Motor neuron (in vitro differentiated cells): ENCODE data around the gene UACA. TPM values are rescaled to one million over a fixed set of nuclear protein-coding genes. Genes with fewer than 3 reads are reported as not detected.

Experiments used
- ATAC-seq, 8 experiments: fragments of 200-7000 bp; cut with Tn5 transposase; replicated peaks in 6 of 8; 2 replicates each; pipeline ENCODE4 v1.8.0; 2021; ENCODE audit warnings: mild to moderate bottlenecking in 8 of 8, moderate library complexity in 8 of 8
- H3K27ac ChIP-seq, 2 donors: fragments of 250-450 bp; sonication (Bioruptor Pico); 2 replicates each; pipeline ENCODE4 v1.9.0; 2021; ENCODE audit warnings: antibody characterized with exemption in 2 of 2, mild to moderate bottlenecking in 2 of 2, moderate library complexity in 1 of 2
- H3K4me1 ChIP-seq, 2 donors: fragments of 250-450 bp; sonication (Bioruptor Pico); replicated peaks in 1 of 2; 2 replicates each; pipeline ENCODE4 v1.6.1; 2021; ENCODE audit warnings: antibody characterized with exemption in 2 of 2, mild to moderate bottlenecking in 2 of 2, moderate library complexity in 1 of 2
- H3K4me3 ChIP-seq, 5 donors: fragments of 250-450 bp; sonication (Bioruptor Pico); 2 replicates each; pipeline ENCODE4 v1.9.0; 2021; ENCODE audit warnings: antibody characterized with exemption in 5 of 5, mild to moderate bottlenecking in 5 of 5, moderate library complexity in 4 of 5
- WGBS, 10 experiments: fragments of 450-650 bp; shearing (Covaris generic); methylation state at CpG; one replicate each; pipeline ENCODE4 v1.0.0; 2022; 5-methylcytosine and 5-hydroxymethylcytosine counted together
- in situ Hi-C, 9 experiments: fragments of 400-800 bp; cut with MboI; loops; one replicate each; pipeline ENCODE4 v1.15.0; 2021; ENCODE audit warnings: low sequenced_read_pairs in 9 of 9, low pct_unique_long_range_greater_than_20kb in 2 of 9; ENCODE audit not compliant: unreplicated experiment in 9 of 9
- total RNA-seq, 8 experiments: library from RNA; unstranded; fragments of 300-600 nt; gene quantifications; 2 replicates each; pipeline versions ENCODE4 v1.2.3 to v1.2.4, GENCODE V29; 2022

Gene UACA
- total RNA-seq, 8 experiments from 2014 or later: 4.0 to 93.6 (median 15.6) TPM

DNA sequence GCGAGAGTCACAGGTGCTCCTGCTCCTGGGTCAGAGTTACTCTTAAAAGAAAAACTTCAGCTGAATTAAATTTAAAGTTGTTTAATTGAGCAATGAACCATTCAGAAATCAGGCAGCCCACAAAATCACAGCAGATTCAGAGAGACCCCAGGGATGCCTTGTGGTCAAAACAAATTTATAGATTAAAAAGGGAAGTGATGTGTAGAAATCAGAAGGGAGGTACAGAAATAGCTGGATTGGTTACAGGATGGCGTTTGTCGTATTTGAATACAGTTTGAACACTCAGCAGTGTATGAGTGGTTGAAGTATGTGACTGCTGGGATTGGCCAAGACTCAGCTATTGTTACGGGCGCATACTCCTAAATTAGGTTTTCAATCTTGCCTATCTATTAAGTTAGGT is 58.6 kb downstream of the UACA start:
- H3K4me3 ChIP-seq: no peak overlapping the region
- ATAC-seq: no peak

DNA sequence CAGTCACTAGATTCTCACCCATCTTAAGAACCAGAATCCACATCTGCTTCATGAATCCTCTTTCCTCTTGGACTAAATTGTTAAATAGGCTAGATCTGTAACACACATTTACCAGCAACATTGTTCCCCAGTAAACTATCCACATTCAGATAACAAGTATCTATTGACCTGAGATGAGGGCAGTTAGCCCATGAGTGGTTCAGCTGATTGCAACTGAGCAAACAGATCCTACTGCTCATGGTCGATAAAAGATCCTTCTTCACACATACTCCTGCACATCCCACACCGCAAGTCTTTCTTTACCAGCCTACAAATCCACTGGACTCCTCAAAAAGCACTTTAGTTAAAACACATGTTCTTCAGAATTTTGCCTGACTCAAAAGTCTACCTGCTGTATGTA is 59.2 kb downstream of the UACA start:
- 80 to 100% (median 100%) methylated on average over 1 to 2 of the region's 2 CpGs; no CpG with 5 or more reads in 2 of the 10 experiments for WGBS, 10 experiments
- in situ Hi-C loops: no loop called here
- Histone ChIP-seq H3K4me1 (peaks cover 6% of the 10 kb centered on the region in 2 donors), H3K27ac (no peak overlapping the region), H3K4me3 (no peak overlapping the region)
- ATAC-seq: no peak

More for the DNA sequence above, 58.6 kb downstream of the UACA start:
- Histone ChIP-seq H3K4me1 (peaks cover 6% of the 10 kb centered on the region in 2 donors), H3K27ac (no peak overlapping the region)
- WGBS, 10 experiments: 94 to 100% (median 97%) methylated on average over 3 to 5 of the region's 5 CpGs; no CpG with 5 or more reads in 1 of the 10 experiments
- in situ Hi-C loops: no loop called here

DNA sequence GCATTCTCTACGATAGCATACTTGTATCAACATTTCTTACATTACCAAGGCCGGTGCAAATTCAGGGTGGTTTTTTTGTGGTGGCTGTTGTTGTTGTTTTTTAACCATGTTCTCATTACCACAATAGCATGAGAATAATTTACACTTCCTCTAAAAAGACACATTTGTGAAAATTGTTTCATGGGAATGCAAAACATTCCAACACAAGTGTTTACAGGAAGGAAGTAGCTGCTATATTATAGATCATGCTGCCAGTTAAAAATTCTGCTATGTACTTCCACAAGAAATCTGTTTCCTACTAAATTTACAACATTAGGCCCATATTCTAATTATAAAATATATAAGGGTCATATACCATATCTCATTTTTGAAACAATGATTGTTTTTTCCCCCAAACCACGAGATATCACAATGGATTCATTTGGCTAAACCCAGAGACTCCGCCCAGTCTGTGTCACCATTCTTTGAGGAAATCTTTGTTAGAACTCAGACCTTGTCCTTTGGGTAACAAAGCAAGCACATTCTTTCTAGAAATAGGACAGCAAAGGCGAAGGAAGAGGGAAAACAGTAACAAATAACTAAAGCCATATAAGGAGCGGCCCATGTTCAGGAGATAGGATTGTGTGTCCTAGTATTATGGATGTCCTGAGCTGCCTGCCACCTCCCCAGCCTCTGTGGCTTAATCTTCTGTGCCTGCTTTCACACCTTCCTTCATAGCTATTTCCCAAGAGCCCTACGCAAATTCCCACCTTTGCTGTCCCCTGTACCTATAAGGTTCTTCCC is 60.1 kb downstream of the UACA start:
- in situ Hi-C loops: no loop called here
- no peak overlapping the region for H3K27ac ChIP-seq
- 53 to 82% (median 69%) methylated on average over 2 to 7 of the region's 7 CpGs for whole genome bisulfite sequencing, 10 experiments
- H3K4me1 ChIP-seq: peaks cover 6% of the 10 kb centered on the region in 2 donors
- H3K4me3 ChIP-seq: no peak overlapping the region
- ATAC-seq: peak in 6 of 8 experiments; percentile 11 to 53 (median 40)

DNA sequence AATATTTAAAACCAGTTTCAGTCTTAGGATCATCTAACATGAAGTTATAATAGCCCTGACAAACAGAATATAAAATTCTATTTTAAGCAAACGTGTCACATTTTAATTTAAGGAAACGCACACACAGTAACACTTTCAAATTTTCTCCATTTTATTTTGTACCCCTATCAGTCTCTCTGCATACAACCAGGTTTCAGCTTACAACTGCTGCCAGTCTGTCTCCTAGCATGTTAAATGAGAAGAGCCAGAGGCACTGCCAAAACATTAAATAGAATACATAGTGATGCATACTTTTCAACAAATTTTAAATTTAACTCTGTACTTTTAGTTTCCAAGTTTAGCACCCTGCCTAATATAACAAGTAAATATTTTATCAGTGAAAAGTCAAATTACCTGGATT is 60.8 kb downstream of the UACA start:
- H3K27ac ChIP-seq: no peak overlapping the region
- no peak overlapping the region for H3K4me3 ChIP-seq
- WGBS, 10 experiments: 12 to 100% (median 78%) methylated on average over 1 to 2 of the region's 2 CpGs; no CpG with 5 or more reads in 1 of the 10 experiments
- ATAC-seq: peak in 3 of 8 experiments; percentile 12 to 54 (median 24)
- H3K4me1 ChIP-seq: peaks cover 6% of the 10 kb centered on the region in 2 donors
- in situ Hi-C loops: no loop called here

DNA sequence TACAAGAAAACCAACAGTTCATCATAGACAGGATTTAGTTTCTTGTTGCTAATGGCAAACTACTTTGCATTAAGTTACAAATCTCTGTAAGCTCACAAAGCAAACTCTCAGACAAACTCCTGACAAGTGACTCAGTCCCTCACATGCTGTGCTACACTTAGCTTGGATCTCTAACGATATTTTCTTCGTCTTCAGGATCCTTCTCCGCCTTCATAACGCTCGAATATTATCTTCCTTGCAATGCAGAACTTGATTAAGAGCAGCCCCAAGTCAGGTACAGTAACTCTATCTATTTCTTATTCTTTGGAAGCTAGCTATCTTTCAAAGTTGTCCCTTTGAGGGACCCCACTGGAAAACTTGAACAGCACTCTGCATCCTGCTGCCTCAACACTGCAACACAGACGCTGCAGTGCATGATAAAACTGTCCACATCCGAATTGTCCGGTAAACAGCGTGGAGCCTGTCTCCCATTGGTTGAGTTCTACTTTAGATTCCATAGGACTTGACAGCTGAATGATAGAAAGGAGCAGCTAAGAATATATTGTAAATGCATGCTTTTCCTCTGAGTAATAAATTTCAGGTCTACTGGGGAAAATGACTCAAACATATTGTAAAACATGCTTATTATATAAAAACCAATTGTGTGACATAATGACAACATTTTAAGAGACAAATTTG is 61.3 kb downstream of the UACA start:
- peak; percentile 79 to 91 (median 84) for ATAC-seq
- WGBS, 10 experiments: 7 to 76% (median 63%) methylated on average over 2 to 9 of the region's 9 CpGs; no CpG with 5 or more reads in 3 of the 10 experiments
- Histone ChIP-seq H3K27ac (no peak overlapping the region), H3K4me3 (peak overlapping the region in 1 of 5 donors; percentile 16), H3K4me1 (peaks cover 6% of the 10 kb centered on the region in 2 donors)
- in situ Hi-C loops: no loop called here

DNA sequence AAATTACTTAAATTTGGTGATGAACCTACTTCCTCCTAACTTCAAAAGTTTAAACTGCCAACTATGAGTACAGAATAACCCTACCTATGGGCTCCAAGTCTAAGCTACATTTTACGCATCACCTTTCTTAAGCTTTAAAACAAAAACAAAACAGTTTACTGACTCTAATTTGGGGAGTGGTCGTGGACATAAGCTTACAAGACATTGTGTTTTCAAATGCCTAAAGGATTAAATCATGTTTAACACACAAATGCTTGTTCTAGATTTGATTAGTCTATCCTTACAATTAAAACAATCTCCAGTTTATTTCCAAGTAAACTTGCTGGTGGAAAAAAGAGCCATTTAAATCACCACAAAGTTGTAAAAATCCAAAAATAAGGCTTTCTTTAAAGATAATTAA is 62.2 kb downstream of the UACA start:
- Histone ChIP-seq H3K4me1 (peaks cover 6% of the 10 kb centered on the region in 2 donors), H3K27ac (no peak overlapping the region), H3K4me3 (no peak overlapping the region)
- 50 to 100% (median 82%) methylated on average over 1 to 2 of the region's 2 CpGs for WGBS, 10 experiments
- in situ Hi-C loops: no loop called here
- no peak for ATAC-seq

DNA sequence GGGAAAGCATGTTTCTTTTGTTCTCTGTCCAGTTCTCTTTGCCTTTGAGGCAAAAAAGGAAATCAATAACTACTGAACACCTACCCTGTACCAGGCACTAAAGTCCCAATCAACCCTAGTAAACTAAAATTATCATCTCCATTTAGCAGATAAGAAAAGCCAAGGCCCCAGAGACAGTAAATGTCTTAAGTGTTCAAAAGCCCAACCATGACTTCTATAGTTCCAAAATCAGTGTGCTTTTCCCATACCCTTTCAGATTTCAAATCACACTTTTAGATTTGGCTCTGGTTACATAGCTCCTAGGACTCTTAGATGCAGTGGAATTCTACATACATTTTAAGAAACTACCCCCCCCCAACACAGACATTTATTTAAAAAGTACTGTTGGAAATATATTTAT is 63.5 kb downstream of the UACA start:
- no peak for ATAC-seq
- Histone ChIP-seq H3K4me3 (no peak overlapping the region), H3K4me1 (peaks cover 6% of the 10 kb centered on the region in 2 donors), H3K27ac (no peak overlapping the region)
- in situ Hi-C loops: no loop called here

DNA sequence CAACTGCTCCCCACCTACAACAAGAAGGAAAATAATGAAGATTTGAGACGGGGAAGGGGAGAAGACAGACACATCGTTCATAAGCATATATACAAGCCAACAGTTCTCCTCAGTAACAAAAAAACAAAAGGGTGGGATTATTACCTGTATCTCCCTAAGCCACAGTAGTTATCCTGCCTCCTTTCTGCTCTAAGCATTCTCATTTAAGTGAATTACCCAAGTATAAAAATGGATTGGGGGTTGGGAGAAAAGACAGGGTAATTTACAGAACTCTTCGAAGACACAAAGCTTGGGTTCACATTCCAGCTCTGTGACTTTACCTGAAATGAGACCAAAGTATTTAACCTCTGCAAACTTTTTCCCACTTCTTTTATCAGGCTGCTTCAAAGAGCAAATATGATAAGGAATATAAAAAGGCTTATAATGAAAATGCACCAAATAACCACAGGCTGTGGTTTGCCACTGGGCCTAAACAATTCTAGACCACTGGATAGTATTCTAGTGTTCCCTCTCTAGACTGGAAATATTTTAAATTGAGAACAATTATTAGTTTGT is 64.4 kb downstream of the UACA start:
- ATAC-seq: no peak
- in situ Hi-C loops: no loop called here
- WGBS, 10 experiments: 62 to 90% (median 83%) methylated on average over 1 to 3 of the region's 3 CpGs; no CpG with 5 or more reads in 3 of the 10 experiments
- no peak overlapping the region for H3K4me3 ChIP-seq
- peaks cover 5 to 6% of the 10 kb centered on the region in 2 donors for H3K4me1 ChIP-seq
- no peak overlapping the region for H3K27ac ChIP-seq

DNA sequence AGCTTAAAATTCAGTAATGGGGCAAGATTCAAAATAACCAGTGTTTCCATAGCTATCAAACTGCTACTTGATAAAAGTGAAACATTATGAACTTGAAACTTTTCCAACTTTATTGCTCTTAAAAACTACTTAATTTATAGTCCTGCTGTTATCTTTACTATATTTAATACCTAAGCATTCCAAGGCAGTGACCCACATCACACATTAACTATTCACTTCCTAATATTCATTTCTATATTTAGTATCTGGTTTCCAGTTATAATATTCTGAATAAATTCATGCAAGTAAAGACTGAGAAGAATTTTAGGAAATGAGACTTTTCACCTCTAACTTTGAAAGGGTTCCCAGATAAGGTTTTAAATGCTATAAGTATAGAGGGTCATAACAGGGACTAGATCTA is 64.9 kb downstream of the UACA start:
- H3K4me3 ChIP-seq: no peak overlapping the region
- in situ Hi-C loops: no loop called here
- H3K4me1 ChIP-seq: peaks cover under 1 to 6% of the 10 kb centered on the region in 2 donors
- H3K27ac ChIP-seq: no peak overlapping the region
- ATAC-seq: peak in 1 of 8 experiments; percentile 11

DNA sequence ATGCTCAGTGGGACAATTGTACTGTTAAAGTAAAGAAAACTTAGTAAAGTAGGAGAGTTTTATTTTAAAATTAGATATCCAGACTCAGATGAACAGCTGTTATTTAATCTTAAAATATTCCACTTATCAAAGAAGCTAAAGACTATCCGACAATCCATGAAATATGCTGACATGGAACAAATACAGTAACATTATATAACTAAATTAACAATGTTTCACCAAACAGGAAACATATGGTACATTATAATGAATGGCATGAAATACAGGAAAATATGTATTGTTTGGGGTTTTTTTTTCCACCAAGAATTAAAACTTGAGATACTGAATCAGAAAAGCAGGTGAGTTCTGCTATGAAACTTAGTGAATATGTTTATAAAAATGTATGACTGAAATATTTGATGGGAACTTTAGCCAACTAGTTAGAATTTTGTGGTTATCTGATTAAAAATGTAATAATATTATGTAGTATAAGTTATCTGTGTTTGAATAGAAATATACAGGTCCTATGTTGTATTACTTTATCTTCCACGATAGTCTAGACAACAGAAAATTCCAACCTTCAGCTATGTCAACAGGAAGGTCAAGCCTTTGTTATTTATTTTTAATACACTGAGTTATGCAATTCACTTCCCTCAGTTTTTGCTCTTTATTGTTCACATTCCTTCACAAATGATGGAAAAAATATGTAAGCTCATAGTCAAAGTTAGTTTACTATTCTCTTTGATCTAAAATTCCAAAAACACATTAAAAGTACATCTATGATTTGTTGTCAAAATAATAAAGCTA is 72.7 kb downstream of the UACA start:
- 20 to 100% (median 85%) methylated on average over 1 to 2 of the region's 2 CpGs; no CpG with 5 or more reads in 3 of the 10 experiments for WGBS, 10 experiments
- Histone ChIP-seq H3K27ac (no peak overlapping the region), H3K4me3 (no peak overlapping the region), H3K4me1 (no peaks in the 10 kb centered on the region)
- in situ Hi-C loops: no loop called here
- no peak for ATAC-seq

DNA sequence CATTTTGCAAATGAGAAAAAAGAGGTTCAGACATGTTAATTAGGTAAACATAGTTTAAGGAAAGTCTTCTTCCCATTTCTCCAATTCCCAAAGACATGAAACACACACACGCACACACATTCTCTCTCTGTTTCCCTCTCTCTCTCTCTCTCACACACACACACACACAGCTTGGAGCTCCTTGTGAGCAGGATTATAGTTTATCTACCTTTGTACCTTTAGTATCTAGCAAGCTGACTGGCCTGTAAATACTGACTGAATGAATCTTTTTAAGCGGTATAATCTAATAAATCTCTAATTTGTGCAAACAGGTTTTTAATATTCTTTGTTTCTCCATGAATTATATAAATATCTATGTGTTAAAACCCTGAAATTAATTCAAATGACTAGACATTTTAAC is 73.3 kb downstream of the UACA start:
- Histone ChIP-seq H3K4me3 (no peak overlapping the region), H3K27ac (no peak overlapping the region), H3K4me1 (no peaks in the 10 kb centered on the region)
- 95 to 100% (median 100%) methylated on average over 1 to 2 of the region's 2 CpGs for WGBS, 10 experiments
- in situ Hi-C loops: no loop called here
- ATAC-seq: no peak

DNA sequence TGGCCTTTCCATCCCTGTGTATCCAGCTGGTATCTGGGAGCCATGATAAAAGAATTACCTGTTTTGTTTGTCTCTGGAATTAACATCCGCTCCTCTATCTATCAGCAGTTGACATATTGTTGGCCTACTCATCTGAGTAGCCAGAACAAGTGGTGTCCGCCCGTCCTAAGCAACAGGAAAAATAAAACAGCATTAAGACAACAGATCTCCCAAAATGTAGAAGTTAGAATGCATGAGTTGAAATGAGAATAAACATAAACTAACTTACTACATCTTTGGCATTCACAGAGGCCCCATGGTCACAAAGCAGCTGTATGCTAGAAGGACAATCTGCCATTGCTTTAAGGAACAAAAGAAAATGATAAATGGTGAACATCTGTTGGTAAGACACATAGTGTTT is 75.9 kb downstream of the UACA start:
- ATAC-seq: peak in 1 of 8 experiments; percentile 45
- H3K4me1 ChIP-seq: no peaks in the 10 kb centered on the region
- in situ Hi-C loops: loop anchor here in 1 of 9 experiments (10.0 kb wide), 1 partner anchor 117 kb away; no protein-coding TSS in a partner anchor
- 71 to 100% (median 90%) methylated on average over 1 to 3 of the region's 3 CpGs; no CpG with 5 or more reads in 2 of the 10 experiments for WGBS, 10 experiments
- H3K27ac ChIP-seq: no peak overlapping the region
- H3K4me3 ChIP-seq: no peak overlapping the region
